OCI-LY7 (cell line): ENCODE results near the gene RBM4.

Experiments
- CTCF ChIP-seq: fragments of 200-600 bp; sonication (generic); conservative IDR thresholded peaks from 2 replicates; pipeline ENCODE4 v1.5.1; 2014; ENCODE audit warnings: mild to moderate bottlenecking, antibody characterized with exemption, low read length, moderate library complexity, mixed read lengths
- EZH2phosphoT487 ChIP-seq: fragments of 200-600 bp; sonication (generic); IDR thresholded peaks from 2 replicates; pipeline ENCODE4 v1.6.1; 2018; ENCODE audit warnings: low read depth, borderline replicate concordance, mild to moderate bottlenecking, mixed run types, antibody characterized with exemption, low read length, moderate library complexity, mixed read lengths

GRCh38 chr11:66694056-66694410, 55.5 kb downstream of the RBM4 start:
- TF ChIP-seq CTCF (no peak), EZH2phosphoT487 (no peak)
